ENCODE results near the gene CNFN.

Gene CNFN, protein sequence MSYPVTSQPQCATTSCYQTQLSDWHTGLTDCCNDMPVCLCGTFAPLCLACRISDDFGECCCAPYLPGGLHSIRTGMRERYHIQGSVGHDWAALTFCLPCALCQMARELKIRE

GRCh38 chr19:42389899-42390298 lies at the start of gene CNFN:
Gene CNFN (minus strand): TSS chr19:42390297. CDS start chr19:42389037, 1,260 bp downstream.
- DNase-seq (ENCODE audit: low read depth), result no peak

DNA sequence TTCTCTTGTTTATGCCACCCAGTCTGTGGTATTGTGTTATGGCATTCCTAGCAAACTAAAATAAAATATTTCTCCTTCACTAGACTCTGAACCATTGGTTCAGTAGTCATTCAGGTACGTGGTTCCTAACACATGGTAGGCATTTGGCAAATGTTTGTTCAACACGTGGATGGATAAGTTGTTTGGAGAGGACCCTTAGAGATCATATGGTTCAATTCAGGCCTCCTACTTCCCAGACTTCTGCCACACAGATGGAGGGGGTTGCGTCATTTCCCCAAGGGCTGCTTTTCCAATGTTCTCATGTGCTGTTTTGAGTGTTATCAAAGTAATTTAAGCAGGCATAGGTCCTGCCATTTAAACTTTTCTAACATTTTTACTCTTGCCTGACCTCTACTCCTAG lies 45.9 kb upstream of the CNFN start:
- DNase-seq (ENCODE audit: low read depth), result peak; percentile 34

GRCh38 chr19:42435316-42435715 lies 45.2 kb upstream of the CNFN start:
- DNase-seq (ENCODE audit: low read depth), result no peak

DNA sequence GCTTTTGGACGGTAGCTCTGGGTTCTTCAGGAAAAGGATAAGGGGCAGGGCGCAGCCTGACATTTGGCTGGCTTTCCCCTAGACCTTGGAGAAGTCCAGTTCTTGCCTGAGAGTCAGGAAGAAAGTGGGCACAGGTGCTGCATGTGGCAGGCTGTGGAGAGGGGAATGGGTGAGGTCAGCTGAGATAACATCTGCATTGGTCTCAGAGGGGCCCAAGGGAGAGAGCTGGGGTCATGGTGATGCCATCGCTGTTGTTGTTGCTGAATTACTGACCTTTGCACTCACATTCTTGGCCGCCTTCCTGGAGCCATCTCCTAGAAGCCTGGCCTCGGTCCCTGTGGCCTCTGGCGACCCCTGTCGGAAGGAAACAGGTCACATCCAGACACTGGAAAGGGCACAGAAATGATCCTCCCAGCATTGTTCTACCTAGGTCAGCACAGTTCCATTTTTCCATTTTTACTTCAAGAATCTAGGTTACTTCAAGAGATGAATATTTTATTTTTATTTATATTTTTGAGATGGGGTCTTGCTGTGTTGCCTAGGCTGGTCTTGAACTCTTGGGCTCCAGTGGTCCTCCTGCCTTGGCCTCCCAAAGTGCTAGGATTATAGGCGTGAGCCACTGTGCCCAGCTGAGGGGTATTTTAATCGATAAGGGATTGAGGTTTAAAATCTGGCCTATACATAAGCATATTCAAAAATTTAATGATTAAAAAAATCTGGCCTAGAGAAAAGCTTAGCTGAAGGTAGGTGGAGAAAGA lies 43.6 kb upstream of the CNFN start:
- peak; percentile 53 for DNase-seq (ENCODE audit: low read depth)

- DNase-seq (ENCODE audit: low read depth), result no peak
Measured at GRCh38 chr19:42431486-42431885, 41.4 kb upstream of the CNFN start.

DNA sequence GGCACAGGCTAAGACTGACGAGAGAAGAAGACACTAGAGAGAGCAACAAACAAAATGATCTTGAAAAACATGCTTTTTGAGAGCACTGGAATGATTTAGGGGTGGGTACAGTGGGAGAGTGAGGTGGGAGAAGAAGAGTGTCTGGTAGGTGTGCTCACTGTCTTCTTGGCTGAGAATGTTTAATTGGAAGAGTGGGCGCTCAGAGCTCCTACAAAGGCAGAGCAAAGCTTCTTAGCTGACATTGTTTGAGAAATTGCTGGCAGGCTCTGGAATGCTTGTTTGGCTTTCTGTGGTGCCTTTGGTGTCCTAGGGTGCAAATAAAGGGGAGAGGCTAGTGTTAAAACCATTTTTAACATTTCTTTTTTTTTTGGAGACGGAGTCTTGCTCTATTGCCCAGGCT lies 38.6 kb upstream of the CNFN start:
- DNase-seq (ENCODE audit: low read depth), result no peak

- DNase-seq (ENCODE audit: low read depth), result no peak
Measured at GRCh38 chr19:42427313-42427712, 37.2 kb upstream of the CNFN start, which contains the start of gene LIPE. Gene LIPE (minus strand): TSS chr19:42427388. CDS start chr19:42427149, 239 bp downstream.

DNA sequence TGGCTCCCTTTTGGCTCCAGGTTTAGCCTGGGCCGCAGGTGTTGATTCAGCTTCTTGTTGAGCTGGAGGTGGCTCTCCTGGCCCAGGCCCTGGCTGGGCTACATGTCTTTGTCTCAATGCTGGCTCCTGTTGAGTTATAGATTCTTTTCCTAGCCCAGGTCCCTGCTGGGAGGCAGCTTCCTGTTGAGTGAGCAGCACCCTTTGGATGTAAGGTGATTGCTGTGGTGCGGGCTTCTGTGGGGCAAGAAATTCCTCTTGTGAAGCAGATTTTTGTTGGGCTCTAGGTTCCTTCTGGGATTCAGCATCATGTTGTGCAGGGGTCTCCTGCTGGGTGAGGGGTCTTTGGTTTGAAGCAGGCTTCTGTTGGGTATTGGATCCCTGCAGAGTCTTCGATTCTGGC lies 36.5 kb upstream of the CNFN start:
- DNase-seq (ENCODE audit: low read depth), result no peak

GRCh38 chr19:42424712-42425131 lies 34.6 kb upstream of the CNFN start:
- DNase-seq (ENCODE audit: low read depth), result no peak

DNA sequence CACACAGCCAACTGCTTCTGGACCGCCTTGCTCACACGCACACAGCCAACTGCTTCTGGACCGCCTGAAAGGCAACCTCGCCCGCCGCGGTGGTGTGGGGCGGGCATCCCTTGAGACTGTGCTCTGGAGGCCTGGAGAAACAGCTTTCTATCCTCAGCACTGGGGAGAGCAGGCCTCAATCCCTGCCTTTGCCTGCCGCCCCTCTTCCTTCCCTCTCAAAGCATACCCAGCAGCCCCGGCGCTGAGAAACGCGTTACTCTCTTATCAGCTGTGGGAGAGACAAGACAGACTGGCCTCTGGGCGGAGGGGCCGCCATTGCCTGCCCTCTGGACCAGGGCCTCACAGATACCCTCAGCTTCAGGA lies 34.2 kb upstream of the CNFN start:
- no peak for DNase-seq (ENCODE audit: low read depth)

DNA sequence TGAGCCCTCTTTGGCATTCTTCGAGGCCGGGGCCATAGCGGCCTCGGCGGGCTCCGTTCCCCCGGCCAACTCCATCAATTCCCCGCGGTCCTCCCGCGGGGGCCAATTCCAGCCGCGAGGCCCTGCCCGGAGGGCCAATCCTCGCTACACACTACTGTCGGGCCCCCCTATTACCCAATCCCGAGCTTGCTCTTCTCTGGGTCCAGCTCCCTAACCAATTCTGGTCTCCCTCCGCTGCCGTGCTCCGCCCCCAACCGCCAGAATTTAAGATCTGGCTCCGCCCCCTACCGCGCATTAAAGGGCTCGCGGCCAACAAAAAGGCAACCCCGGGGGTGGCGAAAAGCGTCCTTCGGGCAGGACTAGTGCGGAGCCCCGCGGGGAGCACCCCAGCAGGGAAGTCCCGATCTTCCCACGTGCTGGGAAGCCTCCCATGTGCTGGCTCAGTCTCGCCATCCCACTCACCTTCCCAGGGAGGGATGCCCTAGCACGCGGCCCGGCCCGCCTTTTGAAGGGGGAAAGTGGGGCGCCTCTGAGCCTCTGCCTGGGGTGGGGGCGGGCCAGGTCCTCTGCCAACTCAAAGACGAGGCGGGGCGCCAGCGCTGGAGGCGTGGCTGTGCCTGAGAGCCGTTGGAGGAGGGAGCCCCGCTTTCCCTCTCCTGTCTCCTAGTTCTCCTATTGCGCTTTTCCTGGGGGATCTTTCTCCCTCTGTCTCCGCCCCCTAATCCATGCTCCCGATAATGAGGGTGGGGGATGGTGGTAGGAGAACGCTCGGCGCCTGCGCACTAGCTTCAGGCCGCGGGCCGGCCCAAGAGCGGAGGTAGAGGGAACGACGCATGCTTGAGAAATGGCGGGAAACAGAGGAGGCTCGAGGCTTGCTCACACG lies 33.6 kb upstream of the CNFN start:
- DNase-seq (ENCODE audit: low read depth), result peak; percentile 96

- no peak for DNase-seq (ENCODE audit: low read depth)
Measured at GRCh38 chr19:42422901-42423461, 32.9 kb upstream of the CNFN start.

DNA sequence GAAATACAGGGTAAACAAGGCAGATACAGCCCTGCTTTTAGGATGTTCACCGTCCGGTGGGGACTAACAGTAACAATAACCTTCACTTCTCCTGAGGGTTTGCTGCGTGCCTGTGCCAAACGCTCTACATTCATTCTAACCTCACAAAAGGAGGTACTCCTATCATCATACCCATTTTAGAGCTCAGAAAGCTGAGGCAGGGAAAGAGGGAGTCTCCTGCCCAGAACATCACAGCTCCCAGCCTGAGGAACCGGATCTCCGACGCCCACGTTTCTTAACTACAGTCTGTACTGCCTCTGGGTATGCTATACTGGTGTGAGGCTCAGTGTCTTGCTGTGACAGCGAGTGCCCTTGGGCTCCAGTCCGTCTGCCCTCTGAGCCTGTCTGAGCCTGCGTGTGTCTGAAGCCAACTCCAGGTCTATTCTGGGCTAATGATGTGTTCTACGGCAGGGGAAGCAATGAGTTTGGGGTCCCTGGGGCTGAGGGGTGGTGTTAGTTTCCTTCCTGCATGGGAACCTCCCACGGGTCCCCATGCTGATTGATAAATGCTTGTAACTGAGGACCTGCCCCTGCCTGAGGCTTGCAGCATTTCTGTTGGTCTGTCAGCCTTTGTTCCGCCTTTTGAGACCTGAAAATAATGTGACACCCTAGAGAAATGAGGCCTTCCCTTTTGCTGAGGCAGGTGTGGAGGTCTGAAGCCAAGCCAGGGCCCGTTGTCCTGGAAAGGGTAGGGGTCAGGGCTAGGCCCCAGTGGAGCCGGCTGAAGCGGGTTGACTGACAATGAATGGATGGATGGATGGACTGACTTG lies 32.2 kb upstream of the CNFN start:
- no peak for DNase-seq (ENCODE audit: low read depth)

- no peak for DNase-seq (ENCODE audit: low read depth)
Measured at GRCh38 chr19:42421591-42422031, 31.5 kb upstream of the CNFN start.

GRCh38 chr19:42421101-42421500 lies 31.0 kb upstream of the CNFN start:
- no peak for DNase-seq (ENCODE audit: low read depth)

GRCh38 chr19:42420055-42420544 lies 30.0 kb upstream of the CNFN start:
- DNase-seq (ENCODE audit: low read depth), result peak; percentile 59

DNA sequence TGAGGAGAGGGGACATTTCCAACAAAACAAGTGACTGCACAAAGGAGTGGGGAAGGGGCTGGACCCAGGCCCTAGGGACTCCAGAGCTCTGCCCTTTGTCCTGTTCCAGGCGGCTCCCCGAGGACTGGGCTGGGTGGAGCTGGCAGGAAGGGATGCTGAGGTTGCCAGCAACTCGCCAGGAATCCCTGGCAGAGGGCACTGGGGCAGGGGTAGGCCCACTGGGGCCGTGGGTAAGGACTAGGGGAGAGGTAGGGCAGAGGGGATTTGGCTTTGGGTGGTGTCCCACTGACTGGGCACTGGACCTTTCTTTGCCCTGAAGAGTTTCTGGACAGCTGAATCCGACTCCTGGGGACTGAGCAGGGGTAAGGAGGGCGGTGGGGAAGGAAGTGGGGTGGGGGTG lies 29.2 kb upstream of the CNFN start:
- no peak for DNase-seq (ENCODE audit: low read depth)

DNA sequence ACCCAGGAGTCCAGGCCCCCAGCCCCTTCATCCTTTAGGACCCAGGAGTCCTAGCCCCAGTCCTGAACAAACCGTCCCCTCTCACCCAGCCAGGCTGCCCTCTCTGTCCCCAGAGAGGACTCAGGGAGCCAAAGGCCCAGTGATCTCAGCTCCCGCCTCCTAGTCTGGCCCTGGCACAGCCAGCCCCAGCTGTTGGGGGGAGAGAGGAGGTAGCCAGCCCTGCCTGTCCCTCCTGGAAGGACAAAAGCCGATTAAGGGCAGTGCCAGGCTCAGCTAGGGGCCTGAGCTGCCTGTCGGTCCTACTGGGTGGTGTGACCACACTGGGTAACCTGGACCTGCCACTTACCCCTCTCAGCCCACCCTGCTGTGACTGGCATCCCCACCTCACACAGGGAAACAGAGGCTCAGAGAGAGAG lies 22.6 kb upstream of the CNFN start:
- DNase-seq (ENCODE audit: low read depth), result no peak

DNA sequence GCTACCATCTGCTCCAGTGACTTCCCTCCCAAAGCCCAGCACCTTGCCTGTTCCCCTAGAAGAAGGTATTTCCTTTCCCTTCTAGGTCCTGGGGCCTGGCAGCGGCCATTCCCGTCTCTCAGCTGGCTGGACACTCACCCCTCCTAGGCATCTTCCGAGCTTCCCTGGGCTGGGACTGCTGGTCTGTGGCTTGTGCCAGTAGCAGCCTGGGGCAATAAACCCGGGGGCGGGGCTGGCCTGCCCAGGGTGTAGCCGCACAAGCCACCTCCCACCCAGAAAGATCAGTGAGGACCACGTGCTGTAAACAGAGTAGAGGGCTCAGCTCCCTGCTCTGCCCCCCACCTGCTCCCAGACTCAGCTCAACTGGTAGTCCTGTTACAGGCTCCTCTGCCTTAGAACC lies 22.1 kb upstream of the CNFN start:
- DNase-seq (ENCODE audit: low read depth), result no peak

DNA sequence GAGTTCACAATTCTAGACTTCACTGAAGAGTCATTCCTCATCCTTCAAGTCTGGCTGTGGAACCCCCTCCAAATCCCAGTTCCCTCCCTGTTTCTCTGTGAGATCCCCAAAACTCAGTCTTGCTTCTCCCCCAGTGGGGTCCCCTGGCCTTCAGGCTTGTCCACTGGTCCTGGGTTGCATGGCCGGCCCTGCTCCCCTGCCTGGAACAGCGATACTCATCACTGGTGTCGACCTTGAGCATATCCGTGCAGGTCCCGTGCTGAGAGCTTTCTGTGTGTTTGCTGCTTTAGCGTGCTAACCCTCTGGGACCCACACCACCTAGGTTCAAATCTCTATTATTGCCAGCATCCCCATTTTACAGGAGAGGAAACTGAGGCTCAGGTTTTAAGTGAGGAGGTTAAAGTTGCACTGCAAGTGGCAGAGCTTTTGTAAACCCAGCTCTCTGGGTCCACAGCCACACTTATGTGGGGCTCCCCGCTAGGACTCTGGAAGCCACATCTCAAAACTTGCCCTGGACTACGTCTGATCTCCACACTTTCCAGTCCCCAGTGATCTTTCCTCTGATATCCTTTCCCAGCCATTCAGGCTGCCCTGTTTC lies 21.6 kb upstream of the CNFN start:
- no peak for DNase-seq (ENCODE audit: low read depth)

- no peak for DNase-seq (ENCODE audit: low read depth)
Measured at GRCh38 chr19:42410371-42410770, 20.3 kb upstream of the CNFN start.
